Umbilical cord (tissue), 2 donors: ENCODE measurements around the gene LSP1. TPM values are rescaled to one million over a fixed set of nuclear protein-coding genes. Genes with fewer than 3 reads are reported as not detected.
"Not testable (repeated sequence)": the region's sequence is repeated elsewhere in the genome, so short reads cannot be mapped to it uniquely, and the experiment has no call there.

ENCODE experiments used
- DNase-seq: peaks from one replicate; pipeline ENCODE4 v3.0.0-alpha.2; 2015; ENCODE audit warnings: low spot score
- total RNA-seq: library from RNA; depleted of rRNA; stranded (reverse); fragments of >200 nt; gene quantifications from one replicate; pipeline ENCODE4 v1.2.3, GENCODE V29; 2014; ENCODE audit warnings: low replicate concordance; ENCODE audit not compliant: insufficient read depth

The LSP1 gene
- total RNA-seq: 85.5 TPM

DNA sequence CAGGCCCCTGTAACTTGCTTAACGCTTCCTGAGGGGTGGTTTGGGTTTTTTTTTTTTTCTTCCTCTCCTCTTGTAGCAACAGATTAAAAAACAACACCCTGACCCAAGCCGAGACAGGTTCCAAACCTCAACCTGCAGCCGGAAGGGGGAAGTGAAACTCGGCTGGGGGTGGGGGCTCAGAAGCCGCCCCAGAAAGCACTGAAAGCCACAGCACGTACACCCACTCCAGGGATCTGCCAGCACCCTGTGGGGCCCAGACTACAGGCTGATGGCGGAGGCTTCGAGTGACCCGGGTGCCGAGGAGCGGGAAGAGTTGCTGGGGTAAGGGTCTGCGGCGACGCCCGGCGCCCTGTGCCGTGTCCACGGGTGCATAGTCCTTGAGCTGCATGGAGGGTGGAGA lies at the start of gene LSP1:
TSS of gene LSP1 (plus strand) at position 208 of the 400 bp plus-strand sequence. CDS start at position 269, 61 bp downstream.
- DNase-seq: no peak

DNA sequence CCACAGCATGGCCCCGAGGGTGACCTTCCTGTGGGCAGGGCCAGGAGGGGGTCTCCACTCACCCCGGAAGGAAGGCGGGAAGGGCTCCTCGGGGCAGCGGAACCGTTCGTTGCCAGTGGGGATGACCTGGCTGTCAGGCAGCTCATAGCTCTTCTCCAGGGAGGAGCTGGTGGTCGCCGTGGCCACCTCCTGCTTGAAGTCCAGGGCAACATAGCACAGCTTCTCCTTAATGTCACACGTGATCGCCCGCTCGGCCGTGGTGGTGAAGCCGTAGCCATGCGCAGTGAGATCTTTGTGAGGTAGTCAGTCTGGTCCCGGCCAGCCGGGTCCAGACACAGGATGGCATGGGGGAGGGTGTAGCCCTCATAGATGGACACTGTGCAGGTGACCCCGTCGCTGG lies 49.6 kb upstream of the LSP1 start:
- DNase-seq: no peak

DNA sequence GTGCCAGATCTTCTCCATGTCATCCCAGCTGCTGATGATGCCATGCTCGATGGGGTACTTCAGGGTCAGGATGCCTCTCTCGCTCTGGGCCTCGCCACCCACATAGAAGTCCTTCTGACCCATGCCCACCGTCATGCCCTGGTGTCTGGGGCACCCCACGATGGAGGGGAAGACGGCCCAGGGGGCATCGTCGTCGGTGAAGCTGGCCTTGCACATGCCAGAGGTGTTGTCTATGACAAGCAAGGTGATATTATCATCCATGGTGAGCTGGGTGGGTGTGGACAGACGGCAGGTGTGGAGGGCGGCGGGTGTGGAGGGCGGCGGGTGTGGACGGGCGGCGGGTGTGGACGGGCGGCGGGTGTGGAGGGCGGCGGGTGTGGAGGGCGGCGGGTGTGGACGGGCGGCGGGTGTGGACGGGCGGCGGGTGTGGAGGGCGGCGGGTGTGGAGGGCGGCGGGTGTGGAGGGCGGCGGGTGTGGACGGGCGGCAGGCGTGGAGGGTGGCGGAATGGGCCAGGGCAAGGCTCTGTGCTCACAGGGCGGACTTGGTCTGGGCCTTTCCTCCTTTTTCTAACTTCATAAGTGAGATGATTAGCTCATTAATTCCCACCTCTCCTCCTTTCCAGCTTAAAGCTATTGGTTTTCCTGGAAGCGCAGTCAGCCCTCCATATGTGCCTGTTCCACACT lies 48.9 kb upstream of the LSP1 start:
- DNase-seq: not testable (repeated sequence)

- DNase-seq: no peak
These were observed 47.4 kb upstream of the LSP1 start for GRCh38 chr11:1805525-1805924.

GRCh38 chr11:1807264-1807995 lies 45.5 kb upstream of the LSP1 start:
- DNase-seq: peak; percentile 53

DNA sequence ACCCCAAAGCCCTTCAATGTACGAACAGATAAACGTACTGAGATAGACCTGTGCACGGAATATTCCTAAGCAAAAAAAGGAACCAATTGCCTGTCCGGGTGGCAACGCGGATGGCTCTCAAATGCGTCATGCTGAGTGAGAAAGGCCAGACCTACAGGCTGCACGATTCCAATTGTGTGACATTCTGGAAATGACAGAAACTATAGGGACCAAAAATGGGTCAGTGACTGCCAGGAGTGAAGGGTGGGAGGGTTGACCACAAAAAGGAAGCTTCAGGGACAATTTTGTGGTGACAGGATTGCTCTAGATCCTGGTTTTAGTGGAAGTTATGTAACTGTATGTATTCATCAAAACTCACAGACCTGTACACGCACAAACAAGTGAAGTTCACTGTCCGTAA lies 42.1 kb upstream of the LSP1 start:
- DNase-seq: no peak

DNA sequence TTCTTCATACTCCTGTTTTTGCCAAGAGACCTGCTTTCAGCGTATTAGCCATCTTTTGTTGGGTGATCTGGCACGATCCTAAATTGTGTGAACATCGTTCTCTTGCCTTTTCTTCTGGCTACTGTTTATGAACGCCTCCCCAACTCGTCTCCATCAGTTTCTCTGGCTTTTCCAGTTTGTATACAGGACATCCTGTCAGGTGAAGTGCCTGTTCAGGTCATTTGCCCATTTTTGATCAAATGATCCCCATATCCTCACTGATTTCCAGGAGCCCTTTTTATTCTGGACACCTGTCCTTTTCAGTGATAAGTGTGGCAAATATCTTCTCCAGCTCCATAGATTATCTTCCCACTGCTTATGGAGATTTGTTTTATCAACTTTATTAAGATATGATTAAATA lies 40.6 kb upstream of the LSP1 start:
- DNase-seq: no peak

DNA sequence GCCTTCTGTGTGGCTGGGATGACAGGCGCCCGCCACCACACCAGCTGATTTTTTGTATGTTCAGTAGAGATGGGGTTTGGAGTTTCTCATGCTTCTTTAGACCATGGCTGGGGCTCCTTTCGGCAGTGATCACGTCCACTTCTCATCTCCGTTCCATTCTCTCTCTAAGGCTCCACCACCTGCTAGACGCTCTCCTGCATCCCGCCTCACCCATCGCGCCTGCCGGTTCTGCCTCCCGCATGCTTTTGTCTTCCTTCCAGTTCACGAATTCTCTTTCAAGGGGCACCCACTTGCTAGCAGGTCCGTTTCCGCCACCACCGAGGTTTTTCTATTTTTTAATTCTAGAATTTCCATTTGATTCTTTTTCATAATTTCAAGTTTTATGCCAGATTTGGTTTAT lies 40.1 kb upstream of the LSP1 start:
- DNase-seq: no peak

DNA sequence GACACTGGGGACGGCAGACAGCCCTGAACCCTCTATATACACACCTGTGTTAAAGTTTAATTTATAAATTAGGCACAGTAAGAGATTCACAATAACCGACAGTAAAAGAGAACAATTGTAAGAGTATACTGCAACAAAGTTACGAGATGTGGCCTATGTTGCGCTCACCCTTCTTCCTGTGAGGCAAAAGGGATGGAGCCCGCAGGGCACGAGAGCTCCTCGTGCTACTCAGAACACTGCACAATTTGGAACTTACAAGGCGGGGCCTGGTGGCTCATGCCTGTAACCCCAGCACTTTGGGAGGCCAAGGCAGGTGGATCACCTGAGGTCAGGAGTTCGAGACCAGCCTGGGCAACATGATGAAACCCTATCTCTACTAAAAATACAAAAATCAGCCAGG lies 39.5 kb upstream of the LSP1 start:
- not testable (repeated sequence) for DNase-seq

GRCh38 chr11:1814691-1815090 lies 38.2 kb upstream of the LSP1 start:
- no peak for DNase-seq

DNA sequence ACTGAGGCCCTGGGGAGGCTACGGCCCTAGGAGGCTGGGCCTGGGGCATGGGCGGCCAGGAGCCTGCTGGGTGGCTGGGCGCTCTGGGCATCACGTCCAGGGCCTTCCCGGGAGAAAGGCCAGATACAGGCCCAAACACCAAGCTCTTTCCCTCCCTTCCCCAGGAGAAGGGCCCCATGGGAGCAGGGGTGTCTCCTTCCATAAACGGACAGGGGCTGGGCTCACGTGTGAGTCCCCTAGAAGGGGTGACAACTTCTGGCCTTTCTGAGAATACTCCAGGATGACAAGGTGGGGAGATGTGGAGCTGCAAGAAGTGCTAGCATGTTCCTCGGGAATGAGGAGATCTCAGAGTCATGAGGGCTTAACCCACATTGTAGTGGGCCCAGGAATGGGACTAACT lies 37.6 kb upstream of the LSP1 start:
- DNase-seq: no peak

DNA sequence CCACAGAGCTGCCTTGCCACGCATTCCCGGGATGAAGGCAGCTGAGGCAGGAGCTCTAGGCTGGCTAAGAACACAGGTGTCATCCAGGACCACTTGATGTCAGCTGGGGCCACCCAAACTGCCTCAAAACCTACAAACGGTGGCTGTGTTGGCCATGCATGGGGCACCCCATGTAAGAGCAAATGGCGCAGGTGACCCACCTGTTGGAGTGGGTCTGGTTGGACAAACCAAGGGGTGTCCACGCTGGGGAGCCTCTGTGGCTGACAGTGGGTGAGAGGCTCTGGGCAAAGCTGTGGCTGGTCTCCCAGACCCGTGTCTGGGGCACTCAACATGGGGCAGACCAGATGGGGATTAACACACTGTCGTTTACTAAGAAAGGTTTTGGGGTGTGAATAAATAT lies 37.1 kb upstream of the LSP1 start:
- DNase-seq: no peak

DNA sequence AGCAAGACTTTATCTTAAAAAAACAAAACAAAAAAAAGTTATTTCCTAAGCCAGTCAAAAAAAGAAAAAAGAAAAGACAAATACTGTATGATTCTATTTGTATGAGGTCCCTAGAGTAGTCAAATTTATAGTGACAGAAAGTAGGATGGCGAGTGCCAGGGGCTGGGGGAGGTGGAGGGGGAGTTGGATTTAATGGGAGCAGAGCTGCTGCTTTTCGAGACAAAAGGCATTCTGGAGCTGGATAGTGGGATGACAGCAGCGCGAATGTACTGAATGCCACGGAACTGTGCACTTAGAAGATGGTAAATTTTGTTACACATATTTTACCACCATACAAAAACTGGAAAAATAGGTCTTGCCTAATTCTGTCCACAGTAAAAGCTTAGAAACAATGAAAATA lies 35.9 kb upstream of the LSP1 start:
- DNase-seq: no peak

GRCh38 chr11:1817511-1817910 lies 35.4 kb upstream of the LSP1 start:
- no peak for DNase-seq

DNA sequence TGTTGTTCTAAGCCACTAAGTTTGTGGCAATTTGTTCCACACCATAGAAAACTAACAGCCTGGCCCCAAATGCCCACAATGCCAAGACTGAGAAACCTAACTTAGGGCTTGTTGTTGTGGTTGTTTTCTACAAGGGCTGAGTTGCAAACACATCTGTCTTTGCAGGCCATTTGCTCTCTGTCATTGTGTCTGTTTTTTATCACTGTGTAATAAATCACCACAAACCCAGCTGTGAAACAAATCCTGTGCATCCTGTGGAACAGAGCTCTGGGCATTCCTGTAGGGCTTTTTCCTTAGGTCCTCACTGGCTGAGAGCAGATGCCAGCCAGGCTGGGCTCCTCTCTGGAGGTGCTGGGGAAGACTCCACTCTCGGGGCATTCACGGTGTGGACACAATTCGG lies 33.8 kb upstream of the LSP1 start:
- DNase-seq: no peak

- DNase-seq: peak; percentile 71
These were observed 32.2 kb upstream of the LSP1 start for GRCh38 chr11:1820463-1821325.

- no peak for DNase-seq
These were observed 31.3 kb upstream of the LSP1 start for GRCh38 chr11:1821562-1821961.

GRCh38 chr11:1822648-1823375 lies 30.1 kb upstream of the LSP1 start:
- no peak for DNase-seq

DNA sequence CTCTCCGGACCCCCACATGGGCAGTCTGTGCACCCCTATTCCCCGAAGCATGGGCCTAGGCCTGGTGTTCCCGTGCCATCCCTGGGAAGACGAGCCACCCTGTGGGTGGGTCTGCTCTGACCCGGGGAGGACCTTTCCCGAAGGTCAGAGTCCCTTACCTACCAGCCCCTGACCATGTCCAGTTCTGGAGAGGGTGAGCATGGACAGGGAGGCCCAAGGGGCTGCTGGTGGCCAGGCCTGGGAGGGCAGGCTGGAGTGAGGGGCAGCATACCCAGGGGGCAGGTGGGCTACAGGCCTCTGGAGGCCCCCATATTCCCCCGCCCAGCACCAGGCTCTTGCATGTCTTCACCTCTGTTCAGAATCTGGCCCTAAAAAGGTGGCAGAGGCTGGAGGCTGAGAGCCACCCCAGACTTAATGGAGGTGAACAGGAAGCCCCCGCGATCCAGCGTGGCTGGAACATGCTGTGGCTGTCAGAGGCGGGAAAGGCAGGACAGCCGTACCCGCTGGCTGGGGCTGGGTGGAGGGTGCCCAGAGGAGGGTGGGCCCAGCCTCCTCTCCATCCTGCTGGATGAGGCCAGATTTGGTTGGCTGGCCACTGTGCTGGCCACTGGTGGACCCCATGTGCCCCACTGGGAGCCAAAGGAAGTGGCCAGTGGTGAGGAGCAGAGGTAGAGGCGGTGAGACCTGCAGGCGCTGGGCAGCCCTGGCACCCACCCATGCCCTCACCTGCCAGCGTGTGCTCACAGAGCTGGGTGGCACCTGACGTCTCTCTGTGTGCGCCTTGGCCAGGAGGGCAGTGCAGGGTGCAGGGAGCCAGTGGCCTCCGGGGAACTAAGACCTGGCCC lies 29.3 kb upstream of the LSP1 start:
- no peak for DNase-seq

GRCh38 chr11:1824221-1825038 lies 28.5 kb upstream of the LSP1 start:
- no peak for DNase-seq
